ENCODE measurements around the gene GLOD4.

DNA sequence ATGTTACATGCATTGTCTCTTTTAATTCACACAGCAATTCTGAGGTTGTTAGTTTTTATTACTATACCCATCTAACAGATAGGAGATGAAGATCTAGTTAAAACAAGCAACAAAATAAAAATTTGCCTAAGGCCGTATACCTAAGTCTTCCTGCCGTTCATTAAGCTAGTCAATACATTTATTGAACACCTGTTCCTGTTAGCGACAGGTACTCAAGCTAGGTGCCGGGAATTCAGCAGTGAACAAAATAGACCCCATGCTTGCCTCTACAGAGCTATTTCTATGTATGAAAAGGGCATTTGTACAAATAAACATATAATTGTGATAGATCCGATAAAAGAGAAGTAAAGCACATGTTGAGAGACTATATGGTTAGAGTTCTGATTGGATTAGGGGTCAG, 64.0 kb downstream of the GLOD4 start:
- TF ChIP-seq, protein P1, sequence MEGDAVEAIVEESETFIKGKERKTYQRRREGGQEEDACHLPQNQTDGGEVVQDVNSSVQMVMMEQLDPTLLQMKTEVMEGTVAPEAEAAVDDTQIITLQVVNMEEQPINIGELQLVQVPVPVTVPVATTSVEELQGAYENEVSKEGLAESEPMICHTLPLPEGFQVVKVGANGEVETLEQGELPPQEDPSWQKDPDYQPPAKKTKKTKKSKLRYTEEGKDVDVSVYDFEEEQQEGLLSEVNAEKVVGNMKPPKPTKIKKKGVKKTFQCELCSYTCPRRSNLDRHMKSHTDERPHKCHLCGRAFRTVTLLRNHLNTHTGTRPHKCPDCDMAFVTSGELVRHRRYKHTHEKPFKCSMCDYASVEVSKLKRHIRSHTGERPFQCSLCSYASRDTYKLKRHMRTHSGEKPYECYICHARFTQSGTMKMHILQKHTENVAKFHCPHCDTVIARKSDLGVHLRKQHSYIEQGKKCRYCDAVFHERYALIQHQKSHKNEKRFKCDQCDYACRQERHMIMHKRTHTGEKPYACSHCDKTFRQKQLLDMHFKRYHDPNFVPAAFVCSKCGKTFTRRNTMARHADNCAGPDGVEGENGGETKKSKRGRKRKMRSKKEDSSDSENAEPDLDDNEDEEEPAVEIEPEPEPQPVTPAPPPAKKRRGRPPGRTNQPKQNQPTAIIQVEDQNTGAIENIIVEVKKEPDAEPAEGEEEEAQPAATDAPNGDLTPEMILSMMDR (conservative IDR thresholded peaks at IDR 0.05 in 1 of 2, IDR thresholded peaks at IDR 0.05 in 1 of 2; ENCODE audit: low read depth in 1 of 2, low read length in 2 of 2): no peak
- TF ChIP-seq EZH2 (IDR thresholded peaks at IDR 0.05; ENCODE audit: low read length, missing control alignments): no peak

Measured in fibroblast of lung (primary cell).